Measurements from ENCODE around the gene RXFP2. TPM values are rescaled to one million over a fixed set of nuclear protein-coding genes. Genes with fewer than 3 reads are reported as not detected.

The RXFP2 gene
- total RNA-seq, 1 donor from 2014 or later = not detected

GRCh38 chr13:31767175-31767900, 28.0 kb downstream of the RXFP2 start:
- DNase-seq (ENCODE audit: low read depth, low spot score) = no peak

GRCh38 chr13:31768351-31768750, 29.0 kb downstream of the RXFP2 start:
- no peak for DNase-seq (ENCODE audit: low read depth, low spot score)

GRCh38 chr13:31769575-31769974, 30.2 kb downstream of the RXFP2 start:
- no peak for DNase-seq (ENCODE audit: low read depth, low spot score)

- no peak for DNase-seq (ENCODE audit: low read depth, low spot score)
These were observed 32.9 kb downstream of the RXFP2 start for GRCh38 chr13:31772231-31772630.

GRCh38 chr13:31773538-31773937, 34.2 kb downstream of the RXFP2 start:
- DNase-seq (ENCODE audit: low read depth, low spot score) = peak; percentile 32

- DNase-seq (ENCODE audit: low read depth, low spot score) = no peak
These were observed 34.9 kb downstream of the RXFP2 start for GRCh38 chr13:31774186-31774750.

GRCh38 chr13:31775148-31775547, 35.8 kb downstream of the RXFP2 start:
- DNase-seq (ENCODE audit: low read depth, low spot score) = no peak

- no peak for DNase-seq (ENCODE audit: low read depth, low spot score)
These were observed 36.4 kb downstream of the RXFP2 start for GRCh38 chr13:31775686-31776085.

GRCh38 chr13:31781064-31781463, 41.7 kb downstream of the RXFP2 start:
- no peak for DNase-seq (ENCODE audit: low read depth, low spot score)

GRCh38 chr13:31786011-31786410, 46.7 kb downstream of the RXFP2 start:
- DNase-seq (ENCODE audit: low read depth, low spot score) = no peak

- DNase-seq (ENCODE audit: low read depth, low spot score) = no peak
These were observed 51.7 kb downstream of the RXFP2 start for GRCh38 chr13:31790992-31791391.

GRCh38 chr13:31793246-31793645, 53.9 kb downstream of the RXFP2 start:
- peak; percentile 11 for DNase-seq (ENCODE audit: low read depth, low spot score)

GRCh38 chr13:31794452-31794851, 55.1 kb downstream of the RXFP2 start:
- no peak for DNase-seq (ENCODE audit: low read depth, low spot score)

GRCh38 chr13:31797154-31797775, 57.9 kb downstream of the RXFP2 start:
- DNase-seq (ENCODE audit: low read depth, low spot score) = no peak

- DNase-seq (ENCODE audit: low read depth, low spot score) = no peak
These were observed 58.9 kb downstream of the RXFP2 start for GRCh38 chr13:31798189-31798588.

GRCh38 chr13:31801088-31801487, 61.8 kb downstream of the RXFP2 start:
- no peak for DNase-seq (ENCODE audit: low read depth, low spot score)

- no peak for DNase-seq (ENCODE audit: low read depth, low spot score)
These were observed 64.0 kb downstream of the RXFP2 start for GRCh38 chr13:31803311-31803710.

GRCh38 chr13:31805841-31806240, 66.5 kb downstream of the RXFP2 start:
- DNase-seq (ENCODE audit: low read depth, low spot score) = no peak

- no peak for DNase-seq (ENCODE audit: low read depth, low spot score)
These were observed 67.8 kb downstream of the RXFP2 start for GRCh38 chr13:31807090-31807541.

- no peak for DNase-seq (ENCODE audit: low read depth, low spot score)
These were observed 75.2 kb downstream of the RXFP2 start for GRCh38 chr13:31814536-31814935.

GRCh38 chr13:31815361-31816144, 76.2 kb downstream of the RXFP2 start:
- DNase-seq (ENCODE audit: low read depth, low spot score) = no peak

GRCh38 chr13:31818236-31818635, 78.9 kb downstream of the RXFP2 start:
- DNase-seq (ENCODE audit: low read depth, low spot score) = no peak
